Liver (tissue), 9 donors: ENCODE measurements around the gene SURF6. TPM values are rescaled to one million over a fixed set of nuclear protein-coding genes. Genes with fewer than 3 reads are reported as not detected.

Experiments
- DNase-seq: peaks from one replicate; pipeline ENCODE4 v3.0.0-alpha.2; 2017; ENCODE audit warnings: low spot score
- H3K27ac ChIP-seq, 2 donors: one replicate each; pipeline ENCODE4 v1.7.0; 2013; ENCODE audit warnings: inconsistent platforms in 2 of 2, low read length in 2 of 2, control low read depth in 1 of 2, low read depth in 1 of 2, mild to moderate bottlenecking in 1 of 2
- H3K27me3 ChIP-seq, 4 donors: one replicate each; pipeline versions ENCODE4 v1.6.1 to v1.7.0; 2013; ENCODE audit warnings: low read length in 3 of 4, inconsistent platforms in 1 of 4, mild to moderate bottlenecking in 1 of 4, moderate library complexity in 1 of 4; ENCODE audit not compliant: control insufficient read depth in 4 of 4, insufficient read depth in 4 of 4
- H3K36me3 ChIP-seq, 4 donors: one replicate each; pipeline versions ENCODE4 v1.6.1 to v1.7.0; 2013; ENCODE audit warnings: low read length in 3 of 4, mild to moderate bottlenecking in 3 of 4, low read depth in 1 of 4, moderate library complexity in 1 of 4; ENCODE audit not compliant: control insufficient read depth in 4 of 4, insufficient read depth in 3 of 4
- H3K4me1 ChIP-seq, 4 donors: one replicate each; pipeline versions ENCODE4 v1.6.1 to v1.7.0; 2013; ENCODE audit warnings: low read length in 3 of 4, mild to moderate bottlenecking in 3 of 4, moderate library complexity in 1 of 4; ENCODE audit not compliant: control insufficient read depth in 4 of 4, insufficient read depth in 4 of 4
- H3K4me3 ChIP-seq, 3 donors: one replicate each; pipeline versions ENCODE4 v1.6.1 to v1.7.0; 2013; ENCODE audit warnings: low read length in 3 of 3, control low read depth in 1 of 3, low read depth in 1 of 3, mild to moderate bottlenecking in 1 of 3
- H3K9ac ChIP-seq, 2 donors: one replicate each; pipeline ENCODE4 v1.7.0; 2013; ENCODE audit warnings: low read length in 2 of 2, mild to moderate bottlenecking in 2 of 2, moderate library complexity in 2 of 2, control low read depth in 1 of 2, low read depth in 1 of 2
- H3K9me3 ChIP-seq, 4 donors: one replicate each; pipeline versions ENCODE4 v1.6.1 to v1.7.0; 2013; ENCODE audit warnings: low read length in 3 of 4; ENCODE audit not compliant: control insufficient read depth in 4 of 4
- CTCF ChIP-seq: fragments of 150-350 bp; IDR thresholded peaks from 2 replicates; pipeline ENCODE4 v1.5.1; 2017; ENCODE audit warnings: improper control_type of control experiment, low read depth, low read length; ENCODE audit not compliant: missing input control
- HNF4A ChIP-seq, 2 donors: conservative IDR thresholded peaks; 2 replicates each; pipeline ENCODE4 v1.6.1; 2016; ENCODE audit warnings: antibody characterized with exemption in 2 of 2, mild to moderate bottlenecking in 2 of 2
- HNF4G ChIP-seq: IDR thresholded peaks from 2 replicates; pipeline ENCODE4 v1.6.1; 2016; ENCODE audit warnings: antibody characterized with exemption
- JUND ChIP-seq, 2 donors: IDR thresholded peaks; 2 replicates each; pipeline ENCODE4 v1.6.1; 2016; ENCODE audit warnings: antibody characterized with exemption in 2 of 2
- MAX ChIP-seq: IDR thresholded peaks from 2 replicates; pipeline ENCODE4 v1.6.1; 2016; ENCODE audit warnings: antibody characterized with exemption
- NR2F2 ChIP-seq: IDR thresholded peaks from 2 replicates; pipeline ENCODE4 v1.6.1; 2016; ENCODE audit warnings: antibody characterized with exemption
- REST ChIP-seq: IDR thresholded peaks from 2 replicates; pipeline ENCODE4 v1.6.1; 2016; ENCODE audit warnings: antibody characterized with exemption, mild to moderate bottlenecking
- RXRA ChIP-seq, 2 donors: IDR thresholded peaks; 2 replicates each; pipeline ENCODE4 v1.6.1; 2017 to 2018; ENCODE audit warnings: antibody characterized with exemption in 2 of 2, mild to moderate bottlenecking in 1 of 2
- SP1 ChIP-seq: IDR thresholded peaks from 2 replicates; pipeline ENCODE4 v1.6.1; 2018; ENCODE audit warnings: antibody characterized with exemption, mild to moderate bottlenecking
- TAF1 ChIP-seq: conservative IDR thresholded peaks from 2 replicates; pipeline ENCODE4 v1.6.1; 2016; ENCODE audit warnings: antibody characterized with exemption, mild to moderate bottlenecking
- YY1 ChIP-seq: IDR thresholded peaks from 2 replicates; pipeline ENCODE4 v1.6.1; 2016; ENCODE audit warnings: antibody characterized with exemption, mild to moderate bottlenecking
- WGBS: extraction: QIAGEN DNeasy Blood & Tissue Kit; methylation state at CpG from one replicate; pipeline ENCODE4 v1.1.7; 2013; 5-methylcytosine and 5-hydroxymethylcytosine counted together
- polyA plus RNA-seq, 2 donors: library from polyadenylated mRNA; stranded (reverse) in 1 of 2; unstranded in 1 of 2; fragments of 200-250 nt in 1 of 2; fragments of >200 nt in 1 of 2; fragmentation: Nextera tagmentation in 1 of 2; extraction: Ambion mirVana in 1 of 2; gene quantifications; one replicate each; pipeline versions ENCODE4 v1.2.1 to v1.2.3, GENCODE V29; 2013 to 2015
- total RNA-seq, 2 donors: library from RNA; depleted of rRNA; stranded (reverse); fragments of >200 nt; gene quantifications; one replicate each; pipeline ENCODE4 v1.2.3, GENCODE V29; 2014
- TF ChIP-seq, protein P1 (sequence below): IDR thresholded peaks from 2 replicates; pipeline ENCODE4 v1.6.1; 2016; ENCODE audit warnings: antibody characterized with exemption
- TF ChIP-seq, protein P2 (sequence below): IDR thresholded peaks from 2 replicates; pipeline ENCODE4 v1.6.1; 2016; ENCODE audit warnings: antibody characterized with exemption
- donor health status: healthy.
- donor health status: healthy.
- donor health status: healthy.
- donor health status: healthy.
- donor health status: healthy.

SURF6 gene
- total and polyA plus RNA-seq, 4 donors, result 4.1 to 12.9 (median 7.2) TPM

DNA sequence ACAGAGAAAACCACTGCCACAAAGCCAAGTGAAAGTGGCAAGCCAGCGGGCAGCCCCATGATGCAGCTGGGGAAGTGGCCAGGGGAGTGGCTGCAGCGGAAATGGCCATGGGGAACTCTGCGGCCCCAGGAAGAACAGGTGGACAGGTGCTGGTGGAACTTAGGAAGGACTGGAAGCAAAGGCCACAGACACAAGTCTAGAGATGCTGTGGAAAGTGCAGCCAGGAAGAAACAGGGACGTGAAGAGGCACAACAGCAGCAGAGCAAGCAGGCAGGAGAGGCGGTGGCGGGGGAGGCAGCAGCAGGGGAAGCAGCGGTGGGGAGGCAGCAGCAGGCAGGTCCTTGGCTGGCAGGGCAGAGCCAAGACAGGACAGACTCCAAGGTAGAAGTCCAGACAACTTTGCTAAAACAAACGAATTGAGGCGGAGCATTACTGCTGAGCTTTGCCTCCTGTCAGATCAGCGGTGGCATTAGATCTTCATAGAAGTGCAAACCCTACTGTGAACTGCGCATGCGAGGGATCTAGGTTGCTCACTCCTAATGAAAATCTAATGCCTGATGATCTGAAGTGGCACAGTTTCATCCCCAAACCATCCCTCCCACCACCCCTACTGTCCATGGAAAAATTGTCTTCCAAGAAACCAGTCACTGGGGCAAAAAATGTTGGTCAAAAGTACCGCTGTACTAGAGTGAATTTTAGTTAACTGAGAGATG is 11.8 kb downstream of the SURF6 start:
- no peaks in the 10 kb centered on the region for H3K27me3 ChIP-seq
- no peaks in the 10 kb centered on the region for H3K4me1 ChIP-seq
- no peak overlapping the region for H3K27ac ChIP-seq
- H3K36me3 ChIP-seq, result no peaks in the 10 kb centered on the region
- DNase-seq, result no peak
- 84% methylated on average over 13 of the region's 13 CpGs for WGBS
- H3K9me3 ChIP-seq, result no peaks in the 10 kb centered on the region
- H3K4me3 ChIP-seq, result no peak overlapping the region
- TF ChIP-seq TAF1 (no peak), HNF4G (no peak), YY1 (no peak), CTCF (no peak), MAX (no peak), HNF4A (conservative IDR thresholded peaks at IDR 0.05) (no peak), REST (no peak), NR2F2 (no peak)
- TF ChIP-seq, protein P1, sequence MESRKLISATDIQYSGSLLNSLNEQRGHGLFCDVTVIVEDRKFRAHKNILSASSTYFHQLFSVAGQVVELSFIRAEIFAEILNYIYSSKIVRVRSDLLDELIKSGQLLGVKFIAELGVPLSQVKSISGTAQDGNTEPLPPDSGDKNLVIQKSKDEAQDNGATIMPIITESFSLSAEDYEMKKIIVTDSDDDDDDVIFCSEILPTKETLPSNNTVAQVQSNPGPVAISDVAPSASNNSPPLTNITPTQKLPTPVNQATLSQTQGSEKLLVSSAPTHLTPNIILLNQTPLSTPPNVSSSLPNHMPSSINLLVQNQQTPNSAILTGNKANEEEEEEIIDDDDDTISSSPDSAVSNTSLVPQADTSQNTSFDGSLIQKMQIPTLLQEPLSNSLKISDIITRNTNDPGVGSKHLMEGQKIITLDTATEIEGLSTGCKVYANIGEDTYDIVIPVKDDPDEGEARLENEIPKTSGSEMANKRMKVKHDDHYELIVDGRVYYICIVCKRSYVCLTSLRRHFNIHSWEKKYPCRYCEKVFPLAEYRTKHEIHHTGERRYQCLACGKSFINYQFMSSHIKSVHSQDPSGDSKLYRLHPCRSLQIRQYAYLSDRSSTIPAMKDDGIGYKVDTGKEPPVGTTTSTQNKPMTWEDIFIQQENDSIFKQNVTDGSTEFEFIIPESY, result no peak
- TF ChIP-seq, protein P2, sequence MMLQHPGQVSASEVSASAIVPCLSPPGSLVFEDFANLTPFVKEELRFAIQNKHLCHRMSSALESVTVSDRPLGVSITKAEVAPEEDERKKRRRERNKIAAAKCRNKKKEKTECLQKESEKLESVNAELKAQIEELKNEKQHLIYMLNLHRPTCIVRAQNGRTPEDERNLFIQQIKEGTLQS, result no peak
- H3K9ac ChIP-seq, result no peak overlapping the region

GRCh38 chr9:133323211-133323610 is 12.8 kb downstream of the SURF6 start:
- Histone ChIP-seq H3K27me3 (no peaks in the 10 kb centered on the region), H3K4me3 (no peak overlapping the region), H3K9me3 (no peaks in the 10 kb centered on the region), H3K27ac (no peak overlapping the region), H3K36me3 (no peaks in the 10 kb centered on the region), H3K4me1 (no peaks in the 10 kb centered on the region), H3K9ac (no peak overlapping the region)
- 91% methylated on average over 10 of the region's 10 CpGs for WGBS
- TF ChIP-seq JUND (IDR thresholded peaks at IDR 0.05) (no peak), RXRA (IDR thresholded peaks at IDR 0.05) (no peak), YY1 (no peak), SP1 (no peak)
- TF ChIP-seq, protein P2, result no peak
- TF ChIP-seq, protein P1, result no peak
- DNase-seq, result no peak
